GM21737 (cell line): ENCODE data around the gene RAET1L.
A peak's percentile ranks its signal among the peaks of the same experiment; 100 is the strongest.
"Not testable (repeated sequence)": the region's sequence is repeated elsewhere in the genome, so short reads cannot be mapped to it uniquely, and the experiment has no call there.

Experiments used
- ATAC-seq: cut with Tn5 transposase; IDR thresholded peaks from one replicate; pipeline ENCODE4 v1.9.1; 2021; ENCODE audit warnings: mild to moderate bottlenecking, moderate library complexity; ENCODE audit not compliant: unreplicated experiment

Gene RAET1L

GRCh38 chr6:150018846-150019580 is 6.3 kb downstream of the RAET1L start:
- no peak for ATAC-seq

- not testable (repeated sequence) for ATAC-seq
These were observed 8.2 kb downstream of the RAET1L start for GRCh38 chr6:150017186-150017521.

- no peak for ATAC-seq
These were observed 8.8 kb downstream of the RAET1L start for GRCh38 chr6:150016324-150017185.

GRCh38 chr6:150015281-150016001 is 9.9 kb downstream of the RAET1L start:
- not testable (repeated sequence) for ATAC-seq

- ATAC-seq = not testable (repeated sequence)
These were observed 10.6 kb downstream of the RAET1L start for GRCh38 chr6:150014623-150015280.

DNA sequence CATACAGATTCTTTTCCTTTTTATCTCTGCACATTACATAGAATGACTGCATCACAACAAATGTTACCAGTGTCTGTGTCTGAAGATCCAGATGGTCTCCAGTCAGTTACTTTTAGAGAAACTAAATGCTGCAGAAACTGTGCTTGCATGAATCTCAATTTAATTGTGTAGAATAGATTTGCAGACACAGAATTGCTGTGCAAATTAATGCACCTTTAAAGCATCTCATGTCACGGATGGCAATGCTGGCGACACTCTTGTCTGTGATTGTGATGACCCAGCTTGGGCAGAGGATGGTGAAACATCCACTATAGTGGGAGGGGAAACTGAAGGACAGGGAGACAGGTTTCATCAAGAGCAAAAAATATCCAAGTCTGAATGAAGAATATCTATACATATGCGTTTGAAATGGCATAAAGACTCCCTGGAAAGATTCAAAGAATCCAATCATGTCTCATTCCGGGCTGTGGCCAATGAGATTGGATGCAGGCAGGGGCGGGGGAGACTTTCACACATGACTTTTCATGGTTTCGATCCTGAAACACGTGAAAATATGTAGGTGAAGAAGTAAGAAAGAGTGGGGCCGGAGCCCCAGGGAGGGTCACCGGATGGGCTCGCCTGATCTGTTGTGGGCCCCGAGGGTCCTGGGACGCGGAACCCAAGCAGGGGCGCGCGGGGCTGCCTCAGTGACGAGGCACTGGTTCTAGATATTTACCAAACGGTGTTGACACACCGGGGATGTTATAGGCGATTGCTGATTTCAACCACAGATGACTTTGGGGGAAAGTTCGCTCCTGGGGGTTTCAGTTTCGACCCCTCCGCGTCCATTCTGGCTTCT is 11.3 kb downstream of the RAET1L start:
- not testable (repeated sequence) for ATAC-seq

DNA sequence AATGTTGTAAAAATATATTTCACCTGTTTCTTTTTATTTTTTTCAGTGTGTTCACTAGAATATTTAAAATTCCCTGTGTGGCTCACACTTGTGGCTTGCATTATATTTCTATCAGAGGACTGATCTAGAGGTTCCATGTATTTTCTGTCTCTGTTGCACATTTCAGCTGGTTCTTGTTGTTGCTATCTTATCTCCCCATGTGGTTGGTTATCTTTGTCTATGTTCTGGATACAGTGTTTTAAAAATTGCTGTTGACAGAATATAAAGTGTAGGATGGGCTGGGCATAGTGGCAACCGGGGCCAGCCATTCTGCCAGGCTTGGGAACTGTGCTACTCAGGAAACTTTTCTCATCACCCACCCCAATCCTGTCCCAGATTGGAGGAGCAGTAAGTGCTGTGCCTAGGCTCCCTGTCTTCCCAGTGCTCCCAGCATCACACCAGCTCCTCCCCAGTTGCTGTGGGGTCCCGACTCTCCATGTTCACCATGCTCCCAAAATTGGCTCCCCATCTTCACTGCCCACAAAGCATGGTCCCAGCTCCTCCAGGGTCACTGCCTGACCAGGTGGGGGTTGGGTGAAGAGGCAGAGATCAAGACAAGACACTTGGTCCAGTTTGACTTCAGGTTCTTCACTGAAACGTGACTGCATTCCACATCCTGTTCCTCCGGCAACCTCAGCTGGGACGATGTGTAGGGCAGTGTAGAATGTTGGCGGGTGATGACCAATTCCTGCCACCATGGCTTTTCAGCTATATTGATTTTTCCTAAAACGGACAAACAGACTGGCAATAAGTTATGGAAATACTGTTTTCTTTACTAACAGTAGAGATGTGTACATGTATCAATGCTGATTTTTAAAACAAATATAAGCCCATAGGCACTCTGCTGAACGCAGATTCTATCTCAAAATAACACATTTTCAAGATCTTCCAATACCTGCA is 12.2 kb downstream of the RAET1L start:
- not testable (repeated sequence) for ATAC-seq

GRCh38 chr6:150008588-150008987 is 16.7 kb downstream of the RAET1L start:
- no peak for ATAC-seq

DNA sequence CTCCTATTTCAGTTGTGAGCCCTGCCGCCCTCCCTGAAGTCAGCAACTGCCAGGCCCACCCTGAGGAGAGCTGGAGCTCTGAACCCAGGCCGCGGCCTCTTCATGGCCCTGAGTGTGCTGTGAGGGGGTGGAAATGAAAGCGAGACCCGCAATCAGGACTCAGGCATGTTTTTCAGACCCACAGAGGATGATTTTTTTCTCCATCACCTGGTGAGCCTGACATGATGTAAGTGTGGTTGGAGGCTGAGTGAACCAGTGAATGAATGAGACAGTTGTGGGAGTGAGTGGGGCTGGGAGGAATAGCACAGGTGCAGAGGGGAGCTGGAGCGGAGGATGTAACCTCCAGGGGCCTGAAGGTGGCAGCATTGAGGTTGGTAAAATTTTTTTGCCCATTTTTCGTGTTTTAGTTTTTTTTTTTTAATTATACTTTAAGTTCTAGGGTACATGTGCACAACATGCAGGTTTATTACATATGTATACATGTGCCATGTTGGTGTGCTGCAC is 18.3 kb downstream of the RAET1L start:
- no peak for ATAC-seq

- ATAC-seq = no peak
These were observed 19.3 kb downstream of the RAET1L start for GRCh38 chr6:150005761-150006651.

- peak; percentile 64 for ATAC-seq
These were observed 20.3 kb downstream of the RAET1L start for GRCh38 chr6:150004783-150005717.

GRCh38 chr6:150004101-150004782 is 21.1 kb downstream of the RAET1L start:
- ATAC-seq = peak; percentile 31

DNA sequence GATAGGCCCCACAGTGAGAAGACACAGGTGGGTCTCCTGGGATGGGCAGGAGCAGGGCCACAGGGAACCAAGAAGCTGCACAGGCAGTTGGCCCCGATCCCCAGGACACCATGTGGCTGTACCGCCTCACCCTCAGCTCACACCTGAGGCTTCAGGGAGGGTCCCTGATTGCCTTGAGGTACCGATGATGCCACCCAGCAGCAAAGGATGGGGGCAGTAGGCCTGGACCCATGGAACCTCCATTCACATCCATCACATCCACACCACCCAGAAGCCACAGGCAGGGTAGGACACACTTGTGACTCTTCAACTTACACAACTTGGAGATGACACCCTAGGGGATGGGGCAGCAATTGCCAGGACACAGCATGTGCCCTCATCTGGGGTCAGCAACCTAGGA is 21.7 kb downstream of the RAET1L start:
- not testable (repeated sequence) for ATAC-seq

GRCh38 chr6:150002710-150003109 is 22.6 kb downstream of the RAET1L start:
- no peak for ATAC-seq

DNA sequence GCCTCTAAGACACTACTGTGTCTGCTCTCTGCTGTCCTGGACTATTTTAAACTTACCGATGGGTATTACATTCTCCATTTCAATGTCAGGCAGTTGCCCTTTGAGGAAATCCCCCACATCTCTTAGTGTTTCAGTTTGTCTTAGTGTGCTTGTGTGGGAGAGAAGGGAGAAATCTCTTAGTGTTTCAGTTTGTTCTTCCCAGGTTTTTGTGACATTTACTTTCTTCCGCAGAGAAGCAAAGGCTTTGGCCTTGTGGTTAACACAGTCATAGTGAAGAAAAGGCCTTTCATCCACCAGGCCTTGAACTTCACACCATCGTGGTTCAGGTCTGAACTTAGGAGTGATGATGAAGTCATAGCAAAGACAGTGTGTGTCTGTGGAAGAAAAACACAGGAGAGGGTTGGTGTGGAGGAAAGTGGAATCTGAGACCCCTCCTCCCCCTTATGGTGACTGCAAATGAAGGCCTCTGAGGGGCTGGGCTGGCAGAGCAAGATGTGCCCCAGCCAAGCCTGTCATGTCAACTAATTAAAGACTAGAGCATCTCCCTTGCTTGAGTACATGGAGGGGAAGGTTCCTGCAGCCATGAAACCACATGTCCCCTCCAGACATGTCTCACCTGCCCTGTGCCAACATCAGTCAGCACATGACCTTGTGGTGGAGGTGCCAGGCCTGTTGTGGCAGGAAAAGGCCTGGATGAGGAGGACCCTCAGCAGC is 23.9 kb downstream of the RAET1L start:
- ATAC-seq = no peak
